Mucosa of gallbladder (tissue), 1 donor: ENCODE results near the gene TIPRL. TPM values are rescaled to one million over a fixed set of nuclear protein-coding genes. Genes with fewer than 3 reads are reported as not detected.

Experiments
- DNase-seq: peaks from one replicate; pipeline ENCODE4 v3.0.0-alpha.2; 2020; ENCODE audit warnings: low spot score
- total RNA-seq: library from RNA; stranded (reverse); gene quantifications from one replicate; pipeline ENCODE4 v1.2.1, GENCODE V29; 2021
- donor health status: DM: no; HTN: no; CAD: no.

The TIPRL gene
- total RNA-seq, 1 donor from 2014 or later = 30.3 TPM

DNA sequence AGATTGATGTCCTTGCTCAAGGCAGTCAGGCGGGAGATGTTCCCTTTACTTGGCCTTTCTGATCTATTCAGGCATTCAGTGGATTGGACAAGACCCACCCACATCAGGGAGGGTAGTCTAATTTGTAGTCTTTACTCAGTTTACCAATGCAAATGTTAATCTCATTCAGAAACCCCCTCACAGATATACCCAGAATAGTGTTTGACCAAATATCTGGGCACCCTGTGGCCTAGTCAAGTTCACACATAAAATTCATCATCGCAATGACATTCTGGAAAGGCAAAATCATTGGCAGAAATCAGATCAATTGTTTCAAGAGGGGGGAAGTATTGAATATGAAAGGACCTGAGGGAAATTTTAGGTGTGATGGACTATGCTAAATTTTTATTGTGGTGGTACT is 34.6 kb downstream of the TIPRL start:
- no peak for DNase-seq

DNA sequence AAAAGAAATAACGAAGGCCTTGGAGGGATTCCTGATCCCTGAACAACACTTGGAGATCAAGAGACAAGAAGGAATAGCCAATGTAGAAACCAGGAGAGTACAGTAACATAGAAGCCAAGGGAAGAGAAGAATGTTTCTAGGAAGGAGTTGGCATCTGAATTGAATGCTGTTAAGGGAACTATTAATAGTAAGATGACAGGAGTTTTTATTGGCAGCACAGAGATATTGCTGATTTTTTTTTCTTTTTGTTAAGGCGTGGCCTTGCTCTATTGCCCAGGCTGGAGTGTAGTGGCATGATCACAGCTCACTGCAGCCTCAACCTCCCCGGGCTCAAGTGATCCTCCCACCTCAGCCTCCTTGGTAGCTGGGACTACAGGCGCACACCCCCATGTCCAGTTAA is 37.4 kb downstream of the TIPRL start:
- DNase-seq = no peak

DNA sequence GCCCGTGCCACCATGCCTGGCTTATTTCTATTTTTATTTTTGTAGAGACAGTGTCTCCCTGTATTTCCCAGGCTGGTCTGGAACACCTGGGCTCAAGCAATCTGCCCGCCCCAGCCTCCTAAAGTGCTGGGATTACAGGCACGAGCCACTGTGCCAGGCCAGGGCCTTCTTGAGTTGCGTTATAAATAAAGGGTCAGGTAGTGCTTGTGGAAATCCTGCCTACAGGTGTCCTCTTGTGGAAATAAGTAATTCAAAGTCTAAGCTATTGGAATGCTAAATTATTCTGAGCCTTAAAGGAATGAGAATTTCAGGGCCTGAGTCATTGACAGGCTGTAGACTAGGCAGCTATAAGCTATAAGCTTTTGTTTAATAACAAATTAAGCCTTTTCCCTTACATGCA is 38.9 kb downstream of the TIPRL start:
- DNase-seq = no peak

DNA sequence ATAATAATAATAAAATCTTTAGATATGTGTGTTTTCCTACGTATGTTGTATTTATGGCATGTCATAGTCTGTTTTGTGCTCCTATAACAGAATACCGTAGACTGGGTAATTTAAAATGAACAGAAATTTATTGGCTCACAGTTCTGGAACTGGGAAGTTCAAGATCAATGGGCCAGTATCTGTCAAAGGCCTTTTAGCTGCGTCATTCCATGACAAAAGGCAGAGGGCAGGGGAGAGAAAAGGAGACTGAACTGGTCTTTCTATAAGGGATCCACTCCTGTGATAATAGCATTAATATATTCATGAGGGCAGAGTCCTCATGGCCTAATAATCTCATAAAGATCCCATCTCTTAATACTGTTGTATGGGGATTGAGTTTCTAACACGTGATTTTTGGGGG is 39.9 kb downstream of the TIPRL start:
- DNase-seq = no peak

DNA sequence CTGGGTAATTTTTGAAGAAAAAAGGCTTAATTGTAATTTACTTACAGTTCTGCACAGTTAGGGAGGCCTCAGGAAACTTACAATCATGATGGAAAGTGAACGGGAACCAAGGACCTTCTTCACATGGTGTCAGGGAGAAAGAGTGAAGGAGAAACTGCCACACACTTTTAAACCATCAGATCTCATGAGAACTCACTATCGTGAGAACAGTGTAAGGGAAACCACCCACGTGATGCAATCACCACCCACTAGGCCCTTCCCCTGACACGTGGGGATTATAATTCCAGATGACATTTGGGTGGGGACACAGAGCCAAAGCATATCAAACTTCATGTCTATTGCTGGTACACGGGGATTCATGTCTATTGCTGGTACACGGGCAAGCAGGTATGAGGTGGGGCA is 41.7 kb downstream of the TIPRL start:
- DNase-seq = no peak

DNA sequence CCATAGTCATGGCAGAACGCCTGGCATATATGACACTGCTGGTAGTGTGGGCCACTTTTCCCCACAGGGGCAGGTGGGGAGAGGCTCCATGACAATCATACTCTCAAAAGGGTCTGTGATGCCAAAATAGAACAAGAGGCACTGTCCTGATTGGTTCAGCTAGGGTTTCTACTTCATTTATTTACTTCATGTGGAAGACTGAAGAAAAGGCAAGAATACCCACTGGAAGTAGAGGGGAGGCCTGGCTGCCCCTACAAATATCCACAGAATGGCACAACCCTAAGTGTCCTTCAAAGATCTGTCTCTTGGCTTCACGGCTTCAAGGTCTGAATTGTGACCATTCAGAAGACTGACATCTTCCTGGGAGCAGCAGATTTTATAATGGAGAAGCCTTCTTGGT is 42.5 kb downstream of the TIPRL start:
- no peak for DNase-seq

DNA sequence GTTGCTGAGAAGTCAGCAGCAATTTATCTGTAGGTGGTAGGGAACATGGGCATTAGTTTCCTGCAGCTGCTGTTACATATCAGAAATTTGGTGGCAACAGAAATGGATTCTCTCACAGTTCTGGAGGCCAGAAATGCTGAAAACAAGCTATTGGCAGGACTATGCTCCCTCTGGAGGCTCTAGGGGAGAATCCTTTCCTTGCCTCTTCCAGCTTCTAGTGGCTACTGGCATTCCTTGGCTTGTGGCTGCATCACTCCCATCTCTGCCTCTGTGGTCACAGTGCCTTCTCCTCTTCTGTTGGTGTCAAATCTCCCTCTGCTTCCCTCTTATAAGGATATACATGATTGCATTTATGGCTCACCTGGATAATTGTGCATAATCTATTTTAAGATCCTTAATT is 44.5 kb downstream of the TIPRL start:
- DNase-seq = no peak

- no peak for DNase-seq
Observed at GRCh38 chr1:168223681-168224540, 45.1 kb downstream of the TIPRL start.

DNA sequence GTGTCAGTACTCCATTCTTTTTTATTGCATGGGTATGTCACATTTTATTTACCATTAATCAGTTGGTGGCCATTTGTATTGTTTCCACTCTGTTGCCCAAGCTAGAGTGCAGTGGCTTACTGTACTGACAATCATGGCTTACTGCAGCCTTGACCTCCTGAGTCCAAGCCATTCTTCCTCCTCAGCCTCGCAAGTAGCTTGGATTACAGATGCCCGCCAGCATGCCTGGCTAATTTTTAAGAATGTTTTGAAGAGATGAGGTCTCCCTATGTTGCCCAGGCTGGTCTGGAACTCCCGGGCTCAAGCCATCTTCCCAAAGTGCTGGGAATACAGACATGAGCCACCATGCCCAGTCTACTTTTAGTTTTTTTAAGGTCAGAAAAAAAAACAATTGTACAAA is 46.2 kb downstream of the TIPRL start:
- DNase-seq = no peak

GRCh38 chr1:168225476-168226190 is 46.9 kb downstream of the TIPRL start, which contains the start of gene SFT2D2:
SFT2D2 (plus strand) TSS chr1:168226004; CDS start chr1:168226080, 76 bp downstream.
- peak; percentile 77 for DNase-seq

DNA sequence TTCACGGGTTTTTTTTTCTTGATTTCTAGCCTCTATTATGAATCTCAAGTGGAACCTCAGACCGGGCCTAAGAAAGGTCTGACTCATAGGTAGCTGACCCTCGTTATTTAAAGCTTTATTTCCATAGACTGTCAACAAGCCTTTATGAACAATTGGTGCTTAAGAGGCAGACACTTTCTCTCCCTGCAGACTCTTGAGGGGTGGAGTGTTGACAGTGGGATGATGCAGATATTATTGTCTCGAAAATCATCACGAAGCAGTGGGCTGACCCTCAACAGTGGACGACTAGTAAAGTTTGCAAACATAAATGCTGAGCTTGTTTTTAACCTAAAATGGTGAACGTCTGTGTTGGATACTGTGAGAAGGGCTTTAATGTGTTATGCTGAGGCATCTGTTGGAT is 48.9 kb downstream of the TIPRL start:
- no peak for DNase-seq

DNA sequence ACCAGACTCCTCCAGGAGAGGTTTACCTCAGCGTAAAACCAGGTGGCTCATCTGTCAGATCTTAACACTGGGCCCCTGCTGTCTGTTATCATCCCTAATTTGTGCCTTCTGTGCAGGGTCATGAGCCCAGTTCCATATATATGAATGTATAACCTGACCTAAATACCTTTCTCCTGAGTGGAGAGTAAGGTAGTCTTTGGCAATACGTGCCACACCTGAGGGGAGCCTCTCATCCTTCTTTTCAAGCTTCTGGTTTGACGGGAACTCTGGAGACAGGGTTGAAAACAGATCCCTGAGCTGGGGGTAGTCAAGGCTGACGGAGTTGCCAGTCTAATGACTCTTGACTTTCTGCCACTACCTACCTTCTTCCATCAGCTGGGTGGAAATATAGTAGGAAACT is 51.1 kb downstream of the TIPRL start:
- DNase-seq = no peak

DNA sequence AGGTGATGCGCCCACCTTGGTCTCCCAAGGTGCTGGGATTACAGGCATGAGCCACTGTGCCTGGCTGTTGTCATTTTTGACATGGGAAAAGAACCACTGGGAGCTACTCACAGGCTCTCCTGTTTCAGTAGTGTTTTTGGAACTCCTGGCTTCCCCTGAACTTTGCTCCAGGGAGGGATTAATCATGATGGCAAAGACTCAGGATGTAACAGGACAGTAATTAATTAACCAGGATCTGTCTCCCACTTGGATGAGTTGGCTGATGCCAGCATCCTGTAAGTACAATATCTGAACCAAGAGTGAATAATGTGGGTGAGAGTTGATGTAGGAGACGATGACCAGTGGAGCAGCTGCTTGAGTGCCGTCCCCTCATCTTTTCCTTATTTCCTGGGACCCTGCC is 51.9 kb downstream of the TIPRL start:
- no peak for DNase-seq

- DNase-seq = no peak
Observed at GRCh38 chr1:168234846-168235547, 56.2 kb downstream of the TIPRL start.

DNA sequence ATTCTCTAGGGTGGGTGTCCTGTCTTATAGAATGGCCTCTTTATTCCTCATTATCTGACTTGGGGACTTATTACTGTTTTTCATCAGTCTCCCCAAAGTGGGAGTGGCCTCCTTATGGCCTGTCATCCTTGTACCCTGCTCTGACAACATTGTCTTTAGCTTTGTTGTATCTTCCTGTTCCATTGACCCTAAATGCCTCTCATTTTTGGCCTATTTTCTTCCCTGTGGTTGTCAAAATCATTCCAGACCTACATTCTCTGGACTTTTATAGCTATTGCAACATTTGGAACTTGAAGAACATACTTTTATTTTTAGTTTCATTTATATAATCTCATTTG is 56.8 kb downstream of the TIPRL start:
- DNase-seq = no peak

GRCh38 chr1:168235937-168236336 is 57.2 kb downstream of the TIPRL start:
- no peak for DNase-seq

- DNase-seq = no peak
Observed at GRCh38 chr1:168236836-168237611, 58.3 kb downstream of the TIPRL start.

DNA sequence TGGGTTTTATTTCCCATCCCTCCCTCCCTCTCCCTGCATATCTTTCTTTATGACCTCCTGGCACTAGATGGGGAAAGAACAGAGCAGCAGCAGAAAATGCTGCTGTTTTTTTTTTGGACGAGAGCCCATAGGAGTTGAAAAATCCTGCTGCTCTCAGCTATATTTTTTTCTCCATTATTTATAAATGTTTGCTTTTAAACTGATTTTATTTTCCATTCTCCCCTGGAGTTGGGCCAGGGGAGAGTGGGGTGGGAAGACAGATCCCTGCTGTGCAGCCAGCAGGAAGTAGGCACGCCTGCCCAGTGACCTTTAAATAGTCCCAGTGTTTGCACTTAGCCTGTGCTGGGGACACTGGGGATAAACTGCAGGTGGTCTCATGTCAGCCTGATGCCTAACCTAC is 64.4 kb downstream of the TIPRL start:
- peak; percentile 26 for DNase-seq

GRCh38 chr1:168243636-168244212 is 65.0 kb downstream of the TIPRL start:
- no peak for DNase-seq

DNA sequence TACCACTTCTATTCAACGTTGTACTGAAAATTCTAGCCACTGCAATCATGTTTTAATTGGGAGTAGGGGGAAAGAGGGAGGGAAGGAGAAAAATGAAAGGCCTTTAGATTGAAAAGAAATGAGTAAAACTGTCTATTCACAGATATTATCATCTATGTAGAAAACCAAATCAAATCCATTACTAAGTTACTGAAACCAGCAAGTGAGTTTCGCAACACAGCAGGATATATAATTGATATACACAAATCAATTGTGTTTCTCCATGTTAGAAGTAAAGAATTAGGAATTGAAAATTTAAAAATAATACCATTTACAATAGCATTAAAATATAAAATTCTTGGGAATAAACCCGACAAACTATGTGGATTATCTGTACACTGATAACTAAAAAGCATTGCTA is 66.3 kb downstream of the TIPRL start:
- DNase-seq = no peak

DNA sequence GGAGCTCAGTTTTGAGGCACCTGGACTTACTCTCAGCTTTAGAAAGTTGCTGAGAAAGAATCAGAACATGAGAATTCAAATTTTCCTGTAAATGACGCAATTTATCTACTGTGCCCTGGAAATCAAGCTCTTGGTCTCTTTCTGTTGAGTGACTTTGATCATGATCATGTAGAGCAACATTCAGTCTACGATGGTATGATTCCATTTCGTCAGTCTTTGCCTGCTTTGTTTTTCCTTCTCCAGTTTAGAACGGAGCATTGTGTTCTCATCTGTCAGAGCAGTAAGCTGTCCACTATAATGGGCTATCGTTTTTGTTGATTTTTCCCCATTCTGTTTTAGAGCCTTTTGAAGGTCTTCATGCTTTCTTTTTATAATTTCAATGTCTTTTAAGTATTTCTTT is 67.7 kb downstream of the TIPRL start:
- no peak for DNase-seq
